ENCODE results near the gene MCTP1. TPM values are rescaled to one million over a fixed set of nuclear protein-coding genes. Genes with fewer than 3 reads are reported as not detected.

MCTP1 gene
- total RNA-seq, 1 experiment from 2014 or later, result 5.6 TPM

DNA sequence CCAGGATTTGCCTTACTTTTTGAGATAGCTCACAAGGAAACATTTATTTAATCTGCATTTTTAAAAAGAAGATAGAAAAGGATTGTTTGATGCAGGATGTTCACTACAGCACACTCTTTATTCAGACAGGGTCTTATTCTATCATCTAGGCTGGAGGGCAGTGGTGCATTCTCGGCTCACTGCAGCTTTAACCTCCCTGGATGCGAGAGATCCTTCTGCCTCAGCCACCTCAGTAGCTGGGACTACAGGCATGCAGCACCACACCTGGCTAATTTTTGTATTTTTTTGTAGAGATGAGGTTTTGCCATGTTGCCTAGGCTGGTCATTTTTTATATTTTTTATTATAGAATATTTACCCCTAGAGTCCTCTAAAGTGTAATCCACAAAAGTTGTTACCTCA is 221.4 kb downstream of the MCTP1 start (continued):
- TF ChIP-seq, protein P1, sequence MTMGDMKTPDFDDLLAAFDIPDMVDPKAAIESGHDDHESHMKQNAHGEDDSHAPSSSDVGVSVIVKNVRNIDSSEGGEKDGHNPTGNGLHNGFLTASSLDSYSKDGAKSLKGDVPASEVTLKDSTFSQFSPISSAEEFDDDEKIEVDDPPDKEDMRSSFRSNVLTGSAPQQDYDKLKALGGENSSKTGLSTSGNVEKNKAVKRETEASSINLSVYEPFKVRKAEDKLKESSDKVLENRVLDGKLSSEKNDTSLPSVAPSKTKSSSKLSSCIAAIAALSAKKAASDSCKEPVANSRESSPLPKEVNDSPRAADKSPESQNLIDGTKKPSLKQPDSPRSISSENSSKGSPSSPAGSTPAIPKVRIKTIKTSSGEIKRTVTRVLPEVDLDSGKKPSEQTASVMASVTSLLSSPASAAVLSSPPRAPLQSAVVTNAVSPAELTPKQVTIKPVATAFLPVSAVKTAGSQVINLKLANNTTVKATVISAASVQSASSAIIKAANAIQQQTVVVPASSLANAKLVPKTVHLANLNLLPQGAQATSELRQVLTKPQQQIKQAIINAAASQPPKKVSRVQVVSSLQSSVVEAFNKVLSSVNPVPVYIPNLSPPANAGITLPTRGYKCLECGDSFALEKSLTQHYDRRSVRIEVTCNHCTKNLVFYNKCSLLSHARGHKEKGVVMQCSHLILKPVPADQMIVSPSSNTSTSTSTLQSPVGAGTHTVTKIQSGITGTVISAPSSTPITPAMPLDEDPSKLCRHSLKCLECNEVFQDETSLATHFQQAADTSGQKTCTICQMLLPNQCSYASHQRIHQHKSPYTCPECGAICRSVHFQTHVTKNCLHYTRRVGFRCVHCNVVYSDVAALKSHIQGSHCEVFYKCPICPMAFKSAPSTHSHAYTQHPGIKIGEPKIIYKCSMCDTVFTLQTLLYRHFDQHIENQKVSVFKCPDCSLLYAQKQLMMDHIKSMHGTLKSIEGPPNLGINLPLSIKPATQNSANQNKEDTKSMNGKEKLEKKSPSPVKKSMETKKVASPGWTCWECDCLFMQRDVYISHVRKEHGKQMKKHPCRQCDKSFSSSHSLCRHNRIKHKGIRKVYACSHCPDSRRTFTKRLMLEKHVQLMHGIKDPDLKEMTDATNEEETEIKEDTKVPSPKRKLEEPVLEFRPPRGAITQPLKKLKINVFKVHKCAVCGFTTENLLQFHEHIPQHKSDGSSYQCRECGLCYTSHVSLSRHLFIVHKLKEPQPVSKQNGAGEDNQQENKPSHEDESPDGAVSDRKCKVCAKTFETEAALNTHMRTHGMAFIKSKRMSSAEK (CRISPR knock-in tag; IDR thresholded peaks at IDR 0.05; ENCODE audit: borderline replicate concordance), result no peak
- TF ChIP-seq ZNF138 (CRISPR knock-in tag; conservative IDR thresholded peaks at IDR 0.05) (no peak), GRHL2 (CRISPR knock-in tag; IDR thresholded peaks at IDR 0.05; ENCODE audit: insufficient replicate concordance, severe bottlenecking) (no peak), ZNF317 (CRISPR knock-in tag; IDR thresholded peaks at IDR 0.05; ENCODE audit: borderline replicate concordance, low read depth) (no peak), SMAD3 (CRISPR knock-in tag; IDR thresholded peaks at IDR 0.05; ENCODE audit: borderline replicate concordance) (no peak), ESRRA (CRISPR knock-in tag; IDR thresholded peaks at IDR 0.05; ENCODE audit: borderline replicate concordance) (no peak), ZNF671 (CRISPR knock-in tag; IDR thresholded peaks at IDR 0.05) (no peak), TEAD4 (CRISPR knock-in tag; IDR thresholded peaks at IDR 0.05) (no peak)
- TF ChIP-seq, protein P2, sequence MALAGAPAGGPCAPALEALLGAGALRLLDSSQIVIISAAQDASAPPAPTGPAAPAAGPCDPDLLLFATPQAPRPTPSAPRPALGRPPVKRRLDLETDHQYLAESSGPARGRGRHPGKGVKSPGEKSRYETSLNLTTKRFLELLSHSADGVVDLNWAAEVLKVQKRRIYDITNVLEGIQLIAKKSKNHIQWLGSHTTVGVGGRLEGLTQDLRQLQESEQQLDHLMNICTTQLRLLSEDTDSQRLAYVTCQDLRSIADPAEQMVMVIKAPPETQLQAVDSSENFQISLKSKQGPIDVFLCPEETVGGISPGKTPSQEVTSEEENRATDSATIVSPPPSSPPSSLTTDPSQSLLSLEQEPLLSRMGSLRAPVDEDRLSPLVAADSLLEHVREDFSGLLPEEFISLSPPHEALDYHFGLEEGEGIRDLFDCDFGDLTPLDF (CRISPR knock-in tag; IDR thresholded peaks at IDR 0.05), result no peak
- TF ChIP-seq, protein P3, sequence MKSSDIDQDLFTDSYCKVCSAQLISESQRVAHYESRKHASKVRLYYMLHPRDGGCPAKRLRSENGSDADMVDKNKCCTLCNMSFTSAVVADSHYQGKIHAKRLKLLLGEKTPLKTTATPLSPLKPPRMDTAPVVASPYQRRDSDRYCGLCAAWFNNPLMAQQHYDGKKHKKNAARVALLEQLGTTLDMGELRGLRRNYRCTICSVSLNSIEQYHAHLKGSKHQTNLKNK (CRISPR knock-in tag; IDR thresholded peaks at IDR 0.05), result no peak

DNA sequence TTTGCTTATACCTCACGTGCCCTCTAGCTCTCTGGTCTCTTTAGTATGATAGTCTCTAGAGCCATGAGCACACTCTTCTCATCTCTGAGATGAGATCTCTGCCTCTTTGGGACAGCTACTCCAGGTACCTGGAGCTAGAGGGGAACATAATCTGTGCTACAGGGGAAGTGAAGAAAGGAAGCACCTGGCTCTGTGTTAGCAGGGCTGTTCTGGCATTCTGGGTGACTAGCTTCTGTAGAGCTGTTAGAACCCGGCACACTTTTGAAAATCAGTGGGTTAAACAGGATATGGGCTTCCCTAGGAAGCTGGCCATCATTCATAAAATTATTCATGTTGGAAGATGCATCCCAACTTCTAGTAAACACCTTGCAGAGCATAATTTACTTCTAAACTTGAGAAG is 224.8 kb downstream of the MCTP1 start:
- Mint-ChIP-seq H3K9me3 (peaks cover 4% of the 10 kb centered on the region), H3K36me3 (no peaks in the 10 kb centered on the region), H3K4me1 (peaks cover 10% of the 10 kb centered on the region), H3K27ac (no peak overlapping the region), H3K4me3 (no peak overlapping the region), H3K27me3 (ENCODE audit: low read depth) (no peaks in the 10 kb centered on the region)
- no peak for TF ChIP-seq SOX15 (CRISPR knock-in tag; IDR thresholded peaks at IDR 0.05)
- TF ChIP-seq ZNF263 (CRISPR knock-in tag; IDR thresholded peaks at IDR 0.05; ENCODE audit: low read depth), result no peak
- no peak for TF ChIP-seq ZNF317 (CRISPR knock-in tag; IDR thresholded peaks at IDR 0.05; ENCODE audit: borderline replicate concordance, low read depth)
- no peak for TF ChIP-seq ELF4 (CRISPR knock-in tag; IDR thresholded peaks at IDR 0.05; ENCODE audit: low read depth)
- ChIA-PET POLR2A (no interaction called here), CTCF (interaction anchor here (0.5 to 1.0 kb wide), 2 partner anchors 9 to 562 kb away, joined by 3 read pairs; no protein-coding TSS in a partner anchor)
- ATAC-seq (no peak), DNase-seq (ENCODE audit: low spot score) (no peak)

DNA sequence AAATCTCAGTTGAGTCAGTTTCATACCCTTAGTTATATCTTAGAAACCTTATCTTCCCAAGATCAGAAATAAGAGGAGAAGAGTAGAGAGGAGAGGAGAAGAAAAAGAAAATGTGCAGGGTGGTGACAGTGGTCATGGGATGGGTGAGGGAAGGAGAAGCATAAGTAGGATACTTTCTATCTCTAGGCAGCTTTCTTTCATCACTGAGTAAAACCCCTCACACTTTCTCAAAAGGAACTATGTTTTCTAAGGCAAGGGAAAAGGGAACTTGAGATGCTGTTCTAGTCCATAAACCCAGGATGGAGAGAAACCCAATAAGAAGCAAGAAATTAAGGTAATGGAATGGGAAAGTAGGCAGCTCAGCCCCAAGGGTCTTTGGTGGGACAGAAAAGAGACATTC is 225.3 kb downstream of the MCTP1 start:
- Mint-ChIP-seq H3K27me3 (ENCODE audit: low read depth) (no peaks in the 10 kb centered on the region), H3K4me1 (peaks cover 10% of the 10 kb centered on the region), H3K36me3 (no peaks in the 10 kb centered on the region), H3K4me3 (no peak overlapping the region), H3K9me3 (peaks cover 4% of the 10 kb centered on the region), H3K27ac (no peak overlapping the region)
- CTCF ChIA-PET, result interaction anchor here (0.5 to 1.0 kb wide), 2 partner anchors 9 to 563 kb away, joined by 3 read pairs; no protein-coding TSS in a partner anchor
- ATAC-seq (no peak), DNase-seq (ENCODE audit: low spot score) (no peak)
- POLR2A ChIA-PET, result no interaction called here
- TF ChIP-seq, protein P1 (CRISPR knock-in tag; IDR thresholded peaks at IDR 0.05; ENCODE audit: borderline replicate concordance), result no peak
- TF ChIP-seq, protein P4, sequence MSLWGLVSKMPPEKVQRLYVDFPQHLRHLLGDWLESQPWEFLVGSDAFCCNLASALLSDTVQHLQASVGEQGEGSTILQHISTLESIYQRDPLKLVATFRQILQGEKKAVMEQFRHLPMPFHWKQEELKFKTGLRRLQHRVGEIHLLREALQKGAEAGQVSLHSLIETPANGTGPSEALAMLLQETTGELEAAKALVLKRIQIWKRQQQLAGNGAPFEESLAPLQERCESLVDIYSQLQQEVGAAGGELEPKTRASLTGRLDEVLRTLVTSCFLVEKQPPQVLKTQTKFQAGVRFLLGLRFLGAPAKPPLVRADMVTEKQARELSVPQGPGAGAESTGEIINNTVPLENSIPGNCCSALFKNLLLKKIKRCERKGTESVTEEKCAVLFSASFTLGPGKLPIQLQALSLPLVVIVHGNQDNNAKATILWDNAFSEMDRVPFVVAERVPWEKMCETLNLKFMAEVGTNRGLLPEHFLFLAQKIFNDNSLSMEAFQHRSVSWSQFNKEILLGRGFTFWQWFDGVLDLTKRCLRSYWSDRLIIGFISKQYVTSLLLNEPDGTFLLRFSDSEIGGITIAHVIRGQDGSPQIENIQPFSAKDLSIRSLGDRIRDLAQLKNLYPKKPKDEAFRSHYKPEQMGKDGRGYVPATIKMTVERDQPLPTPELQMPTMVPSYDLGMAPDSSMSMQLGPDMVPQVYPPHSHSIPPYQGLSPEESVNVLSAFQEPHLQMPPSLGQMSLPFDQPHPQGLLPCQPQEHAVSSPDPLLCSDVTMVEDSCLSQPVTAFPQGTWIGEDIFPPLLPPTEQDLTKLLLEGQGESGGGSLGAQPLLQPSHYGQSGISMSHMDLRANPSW (CRISPR knock-in tag; conservative IDR thresholded peaks at IDR 0.05; ENCODE audit: low read depth), result no peak
- no peak for TF ChIP-seq IRF2 (CRISPR knock-in tag; IDR thresholded peaks at IDR 0.05; ENCODE audit: borderline replicate concordance, low read depth)
- no peak for TF ChIP-seq ZNF317 (CRISPR knock-in tag; IDR thresholded peaks at IDR 0.05; ENCODE audit: borderline replicate concordance, low read depth)
- no peak for TF ChIP-seq CBFB (CRISPR knock-in tag; IDR thresholded peaks at IDR 0.05; ENCODE audit: low read depth)
- TF ChIP-seq JUN (CRISPR knock-in tag; IDR thresholded peaks at IDR 0.05), result no peak

Data from WTC11 (cell line).